GM20000 (cell line): ENCODE results near the gene LSM5.

Experiments
- DNase-seq: peaks from one replicate; pipeline ENCODE4 v3.0.0; 2012; ENCODE audit warnings: low spot score
- CTCF ChIP-seq: IDR thresholded peaks from 2 replicates; pipeline ENCODE4 v1.5.1; 2012; ENCODE audit warnings: mild to moderate bottlenecking, control low read depth; ENCODE audit errors: extremely low read depth, missing control alignments

Gene LSM5

DNA sequence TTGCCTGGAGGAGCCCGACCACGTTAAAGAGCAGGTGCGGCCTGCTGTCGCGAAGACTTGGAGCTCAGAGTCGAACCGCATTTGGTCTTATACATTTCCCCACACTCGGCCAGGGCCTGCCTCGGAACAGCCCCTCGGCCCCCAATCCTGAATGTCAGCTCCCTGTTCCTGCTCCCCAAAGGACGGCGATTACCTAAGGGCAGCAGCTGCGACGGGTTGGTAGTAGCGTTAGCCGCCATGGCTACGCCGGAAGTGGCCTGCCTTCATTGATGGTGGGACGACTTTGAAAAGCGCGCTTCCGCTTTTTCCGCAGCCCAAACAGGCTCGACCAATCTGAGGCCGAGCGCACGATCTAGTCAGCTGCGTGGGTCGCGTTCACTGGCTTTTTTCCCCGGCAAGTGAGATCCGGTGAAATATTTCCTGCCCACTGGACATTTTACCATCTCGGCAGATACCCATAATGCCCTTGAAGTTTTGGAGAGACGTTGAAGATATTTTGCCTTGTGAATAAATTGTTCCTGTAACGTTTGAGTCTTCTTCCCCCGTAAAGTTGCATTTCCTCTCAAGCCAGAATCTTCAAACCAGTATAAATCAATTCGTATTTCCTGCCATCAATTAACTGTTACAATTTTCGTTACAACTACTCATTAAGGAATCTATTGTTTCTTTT is at the start of gene LSM5:
LSM5 (minus strand) TSS at position 254 of the 670 bp plus-strand sequence; CDS start at position 239, 15 bp downstream.
- DNase-seq: peak; percentile 79
- TF ChIP-seq CTCF: no peak

DNA sequence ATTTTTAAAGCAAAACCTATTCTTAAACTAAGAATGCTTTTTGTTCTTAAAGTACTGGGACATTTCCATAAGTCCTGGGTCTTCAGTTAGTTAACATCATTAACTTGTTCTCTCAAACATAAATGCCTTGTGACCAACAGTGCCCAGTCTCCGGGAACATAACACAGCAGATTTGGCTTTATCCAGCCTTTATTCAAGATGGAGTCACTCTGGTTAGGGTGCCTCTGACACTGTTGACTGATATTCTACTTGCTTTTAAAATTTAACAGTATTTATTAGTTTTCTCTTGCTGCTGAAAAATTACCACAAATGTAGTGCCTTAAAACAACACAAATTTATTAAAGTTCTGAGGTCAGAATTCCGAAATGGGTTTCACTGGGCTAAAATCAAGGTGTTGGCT is 49.2 kb upstream of the LSM5 start:
- TF ChIP-seq CTCF: no peak

DNA sequence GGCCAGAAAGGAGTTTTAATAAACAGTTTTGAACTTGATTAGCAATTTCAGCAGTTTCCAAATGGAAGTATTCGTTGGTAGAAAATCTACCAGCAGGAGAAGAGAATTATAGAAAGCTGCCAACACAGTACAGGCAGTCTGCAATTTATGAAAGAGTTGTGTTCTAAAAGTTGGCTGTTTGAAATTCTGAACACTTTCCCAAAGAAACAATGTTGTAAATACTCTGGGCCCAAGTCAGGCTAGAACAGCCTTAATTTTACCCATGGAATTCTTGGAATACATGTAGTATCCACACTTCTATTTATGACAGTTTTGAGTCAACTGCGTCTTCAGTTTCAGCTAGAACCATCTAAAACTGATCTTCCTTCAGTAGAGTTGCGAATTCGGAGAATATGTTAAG is 47.6 kb upstream of the LSM5 start:
- no peak for DNase-seq

More for the DNA sequence above, 49.2 kb upstream of the LSM5 start:
- no peak for DNase-seq

DNA sequence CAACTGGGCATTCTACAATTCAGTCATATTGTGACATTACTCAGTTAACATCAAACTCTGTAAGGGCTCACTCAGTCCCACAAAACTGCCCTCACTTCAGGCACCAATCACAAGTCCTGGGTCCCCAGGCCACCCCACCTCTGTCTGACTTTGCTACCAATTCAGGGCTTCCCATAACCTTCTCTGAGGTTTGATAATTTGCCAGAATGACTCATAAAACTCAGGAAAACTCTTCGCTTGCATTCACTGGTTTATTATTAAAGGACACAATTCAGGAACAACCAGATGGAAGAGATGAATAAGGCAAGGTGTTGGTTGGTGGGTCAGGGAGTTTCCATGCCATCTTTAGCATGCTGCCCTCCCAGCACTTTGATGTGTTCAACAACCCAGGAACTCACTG is 46.4 kb upstream of the LSM5 start:
- TF ChIP-seq CTCF: no peak
- no peak for DNase-seq

More for the DNA sequence above, 47.6 kb upstream of the LSM5 start:
- TF ChIP-seq CTCF: no peak

- no peak for TF ChIP-seq CTCF
- DNase-seq: no peak
Observed at GRCh38 chr7:32536016-32536415, 45.8 kb upstream of the LSM5 start.

DNA sequence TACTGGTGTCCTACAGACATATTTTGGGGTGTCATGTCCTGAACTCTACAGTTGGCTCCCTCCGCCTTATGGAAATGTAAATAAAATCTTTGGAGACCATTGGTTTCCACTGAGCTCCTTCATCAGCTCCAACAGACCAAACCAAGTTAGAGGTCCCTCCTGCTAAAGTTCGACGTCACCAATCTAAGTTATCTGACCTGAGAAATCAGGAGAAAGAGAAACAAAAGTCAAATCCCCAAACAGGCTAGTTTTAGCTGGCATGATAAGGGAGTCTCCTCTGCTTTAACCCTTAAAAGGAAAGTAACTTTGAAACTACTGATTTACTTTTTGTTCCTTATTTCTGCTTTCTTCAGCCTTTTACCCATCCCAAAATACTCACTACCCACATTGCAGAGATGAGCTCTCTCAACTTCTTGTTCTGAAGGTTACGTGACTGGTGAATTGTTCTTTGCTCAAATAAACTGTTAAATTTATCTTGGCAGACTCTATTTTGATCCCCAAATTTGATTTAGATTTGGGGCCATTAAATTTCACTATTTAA is 45.1 kb upstream of the LSM5 start:
- peak; percentile 7 for DNase-seq
- TF ChIP-seq CTCF: no peak

DNA sequence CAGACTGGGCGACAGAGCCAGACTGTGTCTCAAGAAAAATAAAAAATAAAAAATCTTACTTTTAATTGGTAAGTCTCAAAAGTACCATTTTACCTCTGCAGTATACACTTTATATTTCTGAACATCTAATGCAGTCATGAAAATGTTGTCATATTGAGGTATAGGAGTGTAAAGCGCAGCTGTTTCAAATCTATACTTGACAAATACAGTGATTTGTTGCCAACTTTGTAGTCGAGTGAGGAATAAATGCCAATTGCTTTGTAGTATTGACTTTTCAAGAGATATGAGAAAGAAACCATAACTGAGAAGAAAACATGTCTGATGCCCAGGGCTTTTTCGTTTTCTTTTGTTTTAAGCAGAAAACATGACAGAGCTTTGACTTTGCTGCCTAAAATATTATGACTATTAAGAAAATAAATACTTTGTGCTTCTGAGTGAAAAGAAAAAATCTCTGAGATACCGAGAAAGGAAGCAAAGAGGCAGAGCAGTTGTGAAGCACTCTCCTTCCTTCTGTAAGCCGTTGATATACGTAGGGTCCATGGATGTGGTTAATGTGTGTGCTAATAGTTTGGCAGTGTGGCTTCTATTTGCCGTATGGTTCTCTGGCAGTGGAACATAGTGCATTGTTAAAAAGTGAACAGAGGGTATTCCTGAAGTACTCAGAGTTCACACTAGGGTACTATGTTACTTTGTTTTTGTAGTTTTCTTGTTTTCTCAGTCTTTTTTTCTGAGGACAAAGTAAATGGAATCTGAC is 43.3 kb upstream of the LSM5 start:
- TF ChIP-seq CTCF: no peak
- DNase-seq: no peak
